GM08714 (cell line): ENCODE data around the gene SARDH.

ENCODE experiments used
- H3K4me3 ChIP-seq: fragments of 200-500 bp; sonication (Bioruptor generic); 2 replicates; pipeline ENCODE4 v1.5.1; 2014; ENCODE audit warnings: mild to moderate bottlenecking, low read length, inconsistent platforms
- ZNF274 ChIP-seq: IDR thresholded peaks from 2 replicates; pipeline ENCODE4 v1.6.1; 2012; ENCODE audit warnings: mild to moderate bottlenecking, low read depth, low read length

SARDH gene

DNA sequence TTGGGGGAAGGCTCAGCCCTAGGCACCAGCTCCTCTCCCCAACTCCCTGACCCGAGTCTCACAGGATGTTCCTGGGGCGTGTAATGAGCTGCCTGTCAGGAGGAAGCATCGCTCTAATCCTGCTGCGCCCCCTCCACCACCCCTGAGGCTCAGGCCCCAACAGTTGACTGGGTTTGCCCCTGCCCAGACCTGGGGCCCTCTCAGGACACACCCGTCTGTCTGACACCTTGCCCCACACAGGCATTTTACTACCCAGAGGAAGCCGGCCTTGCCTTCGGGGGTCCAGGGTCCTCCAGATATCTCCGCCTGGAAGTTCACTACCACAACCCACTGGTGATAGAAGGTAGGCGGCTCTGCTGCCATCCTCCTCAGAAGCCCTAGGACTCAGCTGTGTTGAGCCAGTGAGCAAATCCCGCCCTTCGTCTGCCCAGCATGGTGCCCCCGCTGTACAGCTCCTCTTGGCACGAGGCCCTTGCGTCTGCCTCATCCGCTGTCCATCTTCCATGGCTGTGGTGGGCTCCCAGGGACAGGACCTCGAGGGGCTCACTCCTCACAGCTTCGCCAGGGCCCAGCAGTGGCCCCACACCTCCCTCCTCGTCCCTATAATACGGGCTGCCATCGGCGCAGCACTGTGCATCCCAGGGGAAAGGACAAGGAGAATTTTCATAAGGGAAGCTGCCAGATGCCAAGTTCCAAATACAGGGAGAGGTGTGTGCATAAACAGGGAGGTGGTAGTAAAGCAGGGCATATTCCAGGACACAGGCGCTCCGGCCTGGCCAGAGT is 94.0 kb downstream of the SARDH start:
- H3K4me3 ChIP-seq, result no peak overlapping the region
- TF ChIP-seq ZNF274, result no peak

DNA sequence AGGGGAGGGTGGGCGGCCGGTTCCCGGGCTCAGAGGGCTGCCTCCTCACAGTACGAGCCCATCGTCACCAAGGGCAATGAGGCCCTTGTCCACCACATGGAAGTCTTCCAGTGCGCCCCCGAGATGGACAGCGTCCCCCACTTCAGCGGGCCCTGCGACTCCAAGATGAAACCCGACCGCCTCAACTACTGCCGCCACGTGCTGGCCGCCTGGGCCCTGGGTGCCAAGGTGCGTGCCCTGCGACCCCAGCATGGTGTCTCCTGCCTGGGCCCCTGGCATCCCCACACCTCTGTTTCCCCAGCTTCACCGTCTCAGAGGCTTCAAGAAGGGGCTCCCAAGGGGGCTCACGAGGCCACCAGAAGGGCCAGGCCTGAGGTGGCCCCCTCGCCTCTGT is 94.8 kb downstream of the SARDH start:
- H3K4me3 ChIP-seq, result no peak overlapping the region

DNA sequence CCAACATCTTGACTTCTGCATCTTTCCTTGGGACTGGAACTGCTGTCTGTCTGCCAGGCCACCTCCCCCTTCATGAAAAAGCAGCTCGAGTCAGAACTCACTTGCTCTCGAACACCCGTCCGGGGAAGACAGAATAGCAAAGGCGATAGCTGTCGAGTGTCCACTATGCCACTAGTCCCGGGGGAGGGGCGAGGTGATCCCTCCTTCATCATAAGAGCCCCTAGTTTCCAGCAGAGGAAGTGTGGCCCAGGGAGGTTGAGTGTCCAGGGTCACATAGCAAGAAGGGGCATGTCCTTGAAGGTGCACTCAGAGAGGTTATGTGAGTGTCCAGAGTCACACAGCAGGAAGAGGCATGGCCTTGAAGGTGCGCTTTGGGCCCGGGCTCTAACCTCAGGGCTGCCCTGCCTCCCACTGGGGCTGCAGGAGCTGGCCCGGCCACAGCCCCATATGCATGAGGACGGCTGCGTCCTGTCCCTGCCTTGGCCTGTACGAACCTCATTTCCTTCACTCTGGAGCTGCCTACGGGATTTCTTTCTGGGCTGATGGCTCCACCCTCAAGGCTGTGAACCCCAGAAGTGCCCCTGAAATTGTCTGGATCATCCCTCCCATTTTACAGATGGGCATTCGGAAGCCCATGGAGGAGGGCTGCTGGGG is 95.3 kb downstream of the SARDH start:
- no peak overlapping the region for H3K4me3 ChIP-seq
- no peak for TF ChIP-seq ZNF274

More for the DNA sequence above, 94.8 kb downstream of the SARDH start:
- no peak for TF ChIP-seq ZNF274

DNA sequence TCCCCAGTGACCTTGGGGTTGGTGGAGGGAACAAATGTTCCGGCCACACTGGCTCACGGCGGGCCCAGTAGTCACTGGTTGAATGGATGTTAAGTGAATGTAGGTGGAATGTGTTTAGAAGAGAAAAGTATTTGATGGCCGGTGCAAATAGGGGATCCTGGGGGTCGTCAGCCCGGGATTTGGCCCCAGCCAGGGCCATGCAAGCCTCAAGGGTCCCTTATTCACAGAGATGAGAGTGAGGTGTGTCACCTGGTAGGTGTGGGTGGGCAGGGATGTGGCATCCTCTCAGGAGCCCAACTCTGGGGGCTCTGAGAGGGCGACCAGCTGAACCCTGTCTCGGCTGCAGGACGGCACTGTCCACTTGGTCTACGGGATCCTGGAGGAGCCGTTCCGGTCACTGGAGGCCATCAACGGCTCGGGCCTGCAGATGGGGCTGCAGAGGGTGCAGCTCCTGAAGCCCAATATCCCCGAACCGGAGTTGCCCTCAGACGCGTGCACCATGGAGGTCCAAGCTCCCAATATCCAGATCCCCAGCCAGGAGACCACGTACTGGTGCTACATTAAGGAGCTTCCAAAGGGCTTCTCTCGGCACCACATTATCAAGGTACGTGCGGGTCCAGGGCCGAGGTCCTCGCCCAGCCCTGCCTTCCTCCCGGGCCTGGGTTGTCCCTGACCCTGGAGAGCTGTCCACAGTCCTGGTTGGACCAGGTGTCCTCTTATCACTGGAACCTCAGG is 96.1 kb downstream of the SARDH start:
- no peak for TF ChIP-seq ZNF274
- no peak overlapping the region for H3K4me3 ChIP-seq

DNA sequence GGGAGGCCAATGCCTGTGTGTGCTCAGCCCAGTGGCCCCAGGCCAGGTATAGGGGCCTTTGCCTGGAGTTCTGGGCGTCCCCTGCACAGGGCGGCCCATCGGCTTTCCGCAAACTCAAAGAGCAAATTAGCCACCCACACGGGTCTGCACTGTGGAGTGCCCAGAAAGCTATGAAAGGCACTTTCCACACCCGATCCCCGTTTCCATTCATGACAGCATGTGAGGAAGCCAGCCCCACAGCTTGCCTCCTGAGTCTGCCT is 96.8 kb downstream of the SARDH start:
- no peak for TF ChIP-seq ZNF274
- H3K4me3 ChIP-seq, result no peak overlapping the region

DNA sequence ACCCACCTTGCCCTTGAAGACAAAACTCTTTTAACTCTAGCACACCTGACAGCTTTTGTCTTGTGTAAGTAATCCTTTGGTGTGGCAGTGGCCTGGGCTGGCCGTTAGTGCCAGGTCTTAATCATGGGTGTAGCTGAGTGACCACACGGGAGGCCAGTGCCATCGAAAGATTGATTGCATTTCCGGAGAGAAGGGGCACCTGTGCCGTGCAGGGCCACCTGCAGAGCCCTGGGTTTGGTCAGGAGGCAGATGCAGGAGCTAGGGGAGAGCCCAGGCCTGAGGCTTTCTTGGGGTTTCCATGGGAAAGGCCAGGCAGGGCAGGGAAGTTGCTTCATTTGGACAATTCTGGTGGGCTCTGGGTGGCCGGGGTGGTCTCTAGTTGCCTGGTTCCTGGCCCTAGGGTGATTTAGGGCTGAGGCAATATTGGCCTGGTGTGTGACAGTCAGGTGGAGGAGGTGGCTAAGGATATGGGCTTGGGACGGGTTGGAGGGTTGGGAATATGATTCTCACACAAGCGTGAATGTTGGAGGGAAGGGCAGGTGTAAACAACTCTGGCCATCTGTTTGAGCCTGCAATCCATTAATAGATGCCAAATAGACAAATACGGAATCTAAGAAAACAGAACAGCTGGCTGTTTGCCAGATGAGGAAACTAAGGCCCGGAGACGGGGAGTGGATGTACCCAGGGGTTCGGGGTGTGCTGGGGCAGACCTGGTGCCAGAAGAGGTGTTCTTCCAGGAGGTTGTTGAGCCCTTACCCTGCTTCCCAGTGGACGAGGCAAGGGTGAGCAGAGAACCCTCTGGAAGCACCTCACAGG is 97.4 kb downstream of the SARDH start:
- no peak for TF ChIP-seq ZNF274
- H3K4me3 ChIP-seq, result no peak overlapping the region

DNA sequence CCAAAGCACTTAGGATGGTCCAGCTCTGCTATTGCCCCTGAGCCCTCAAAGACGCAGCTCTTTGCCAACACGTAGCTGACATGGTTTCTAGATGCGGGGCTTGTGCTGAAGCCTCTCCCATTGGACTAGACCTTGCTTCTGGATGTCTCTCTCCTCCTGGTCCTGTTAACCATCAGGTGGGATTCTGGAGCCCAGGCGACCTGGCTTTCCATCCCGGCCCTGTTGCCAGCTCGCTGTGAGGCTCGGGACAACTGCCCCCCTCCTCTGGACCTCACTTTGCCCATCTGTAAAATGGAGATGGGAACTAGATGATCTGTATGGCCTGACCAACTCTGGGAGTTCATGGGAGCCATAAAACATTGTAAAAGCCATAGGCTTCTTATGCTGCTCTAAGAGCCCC is 98.0 kb downstream of the SARDH start:
- no peak for TF ChIP-seq ZNF274
- H3K4me3 ChIP-seq, result no peak overlapping the region

DNA sequence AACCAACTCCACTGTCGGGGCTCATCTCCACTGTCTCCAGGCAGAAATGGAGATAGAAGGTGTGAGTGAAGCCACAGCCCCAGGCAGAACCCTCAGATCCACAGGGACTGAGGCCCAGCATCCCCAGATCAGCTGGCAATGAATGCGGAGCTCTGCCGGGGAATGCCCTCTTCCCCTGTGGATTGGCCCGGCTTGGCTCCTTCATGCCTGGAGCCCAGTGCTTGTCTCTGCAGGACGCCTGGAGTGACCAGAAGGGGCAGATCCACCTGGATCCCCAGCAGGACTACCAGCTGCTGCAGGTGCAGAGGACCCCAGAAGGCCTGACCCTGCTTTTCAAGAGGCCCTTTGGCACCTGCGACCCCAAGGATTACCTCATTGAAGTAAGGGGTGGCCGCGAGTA is 98.5 kb downstream of the SARDH start:
- H3K4me3 ChIP-seq, result no peak overlapping the region
- TF ChIP-seq ZNF274, result no peak

DNA sequence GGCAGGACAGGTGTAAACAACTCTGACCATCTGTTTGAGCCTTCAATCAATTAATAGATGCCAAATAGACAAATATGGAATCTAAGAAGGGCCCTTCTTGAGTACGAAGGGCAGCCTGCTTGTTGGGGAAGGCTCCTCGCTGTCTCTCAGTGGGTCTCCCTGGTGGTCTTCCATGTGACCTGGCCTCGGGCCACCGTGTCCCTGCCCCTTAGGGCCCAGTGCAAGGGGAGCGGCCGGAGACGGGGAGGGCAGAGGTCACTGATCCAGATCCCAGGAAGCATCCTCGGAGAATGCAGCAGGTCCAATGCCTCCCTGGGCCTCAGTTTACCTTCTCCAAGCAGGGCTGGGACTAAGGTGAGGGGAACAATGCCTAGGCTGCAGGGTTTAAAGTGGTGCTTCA is 99.4 kb downstream of the SARDH start:
- H3K4me3 ChIP-seq, result no peak overlapping the region
- no peak for TF ChIP-seq ZNF274

DNA sequence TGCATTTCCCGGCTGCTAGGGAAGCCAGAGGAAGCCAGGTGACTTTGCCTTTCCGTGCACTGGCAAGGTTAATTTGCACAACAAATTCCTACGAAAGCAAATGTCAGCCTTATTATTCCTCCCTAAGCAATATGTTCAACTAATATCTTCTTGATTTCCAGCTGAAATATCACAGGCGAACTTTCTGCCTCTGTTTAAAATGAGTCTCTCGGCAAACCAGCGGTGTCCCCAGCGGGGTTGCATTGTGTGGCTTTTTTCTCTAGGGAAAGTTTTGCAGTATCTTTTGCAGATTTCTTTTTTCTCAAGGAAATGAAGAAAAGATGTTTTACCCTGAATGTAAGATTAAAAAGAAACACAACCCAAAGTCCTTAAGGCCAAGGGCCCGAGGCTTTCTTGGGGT is 100.1 kb downstream of the SARDH start:
- TF ChIP-seq ZNF274, result no peak
- no peak overlapping the region for H3K4me3 ChIP-seq

DNA sequence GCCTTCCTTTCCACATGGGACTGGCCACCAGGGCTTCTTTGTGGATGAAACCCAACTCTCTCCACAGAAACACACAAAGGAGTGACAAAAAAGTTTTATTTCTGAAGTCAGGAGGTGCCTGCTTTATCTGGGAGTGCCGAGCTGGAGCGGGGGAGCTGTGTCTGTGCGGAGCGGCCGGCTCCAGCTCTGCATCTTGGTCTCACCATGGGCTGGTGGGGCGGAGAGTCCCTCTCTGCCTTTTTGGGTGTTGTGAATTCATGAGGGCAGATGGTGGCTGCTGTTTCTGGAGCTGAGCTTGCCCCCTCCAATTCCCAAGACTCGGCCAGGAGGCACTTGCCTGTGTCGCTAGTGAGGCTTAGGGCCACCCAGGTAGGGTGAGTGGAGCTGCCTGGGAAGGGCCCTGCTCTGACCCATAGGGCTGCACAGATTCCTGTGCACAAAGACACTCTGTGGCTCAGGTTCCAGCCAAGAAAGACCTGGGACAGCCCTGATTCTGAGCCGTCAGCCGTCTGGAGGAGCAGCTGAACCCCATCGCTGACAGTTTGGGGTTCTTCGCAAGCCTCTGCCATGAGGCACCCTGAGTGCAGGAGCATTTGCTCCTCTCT is 100.6 kb downstream of the SARDH start:
- H3K4me3 ChIP-seq, result no peak overlapping the region
- TF ChIP-seq ZNF274, result no peak

DNA sequence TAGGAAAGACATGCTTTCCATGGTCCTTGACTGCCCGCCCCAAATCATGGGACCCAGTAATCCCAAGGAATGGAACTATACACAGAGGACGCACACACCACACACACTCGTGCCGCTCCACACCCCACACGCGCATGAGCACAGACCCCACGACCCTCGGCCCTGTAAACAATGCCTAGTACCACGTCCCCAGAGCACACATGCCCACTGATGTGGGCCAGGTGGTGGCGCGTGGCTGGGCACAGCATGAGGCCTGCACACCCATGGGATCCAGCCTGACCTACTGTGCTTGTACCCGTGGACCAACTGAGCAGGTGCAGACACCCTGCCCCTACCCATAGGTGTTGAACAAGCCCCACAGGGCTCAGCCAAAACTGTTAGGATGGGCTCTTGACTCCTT is 101.2 kb downstream of the SARDH start:
- no peak for TF ChIP-seq ZNF274
- no peak overlapping the region for H3K4me3 ChIP-seq

DNA sequence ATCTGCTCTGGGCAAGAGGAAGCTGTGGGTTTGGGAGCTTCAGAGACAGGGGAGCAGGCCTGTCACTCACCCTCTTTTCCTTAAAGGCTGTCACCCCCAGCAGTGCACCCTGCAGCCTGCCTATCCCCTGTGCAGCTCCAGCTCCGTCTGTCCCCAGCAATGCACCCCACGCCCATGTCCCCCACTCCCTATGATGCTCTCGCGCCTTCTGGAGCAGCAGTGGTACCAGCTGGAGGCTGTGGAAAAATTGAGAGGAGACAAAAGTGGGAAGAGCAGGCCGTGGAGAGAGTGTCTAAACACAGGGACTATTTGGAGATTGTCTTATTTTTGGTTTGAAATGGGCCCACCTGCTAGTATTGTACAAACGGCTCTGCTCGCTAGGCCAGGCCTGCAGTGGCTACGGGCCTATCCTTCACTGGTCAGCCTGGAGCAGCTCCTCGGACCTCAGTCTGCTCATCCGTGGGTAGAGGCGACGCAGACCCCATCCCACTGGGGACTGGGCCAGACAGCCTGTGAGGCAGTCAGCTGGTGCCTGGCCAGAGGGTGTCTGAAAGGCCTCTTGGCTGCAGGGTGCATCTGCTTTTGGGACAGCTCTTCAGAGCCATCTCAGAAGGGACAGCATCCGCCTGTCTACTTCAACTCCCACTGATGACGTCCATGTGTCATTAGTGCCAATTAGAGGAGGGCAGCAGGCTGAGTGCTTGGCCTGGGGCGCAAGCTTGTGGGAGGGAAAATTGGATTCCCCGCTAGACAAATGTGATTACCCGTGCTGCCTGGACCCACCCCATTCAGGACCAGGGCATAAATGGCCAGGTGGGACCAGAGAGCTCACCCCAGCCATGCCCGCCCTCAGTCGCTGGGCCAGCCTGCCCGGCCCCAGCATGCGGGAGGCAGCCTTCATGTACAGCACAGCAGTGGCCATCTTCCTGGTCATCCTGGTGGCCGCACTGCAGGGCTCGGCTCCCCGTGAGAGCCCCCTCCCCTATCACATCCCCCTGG is 102.3 kb downstream of the SARDH start, which contains the start of gene DBH:
DBH (plus strand) TSS at position 831 of the 999 bp plus-strand sequence; CDS start at position 840, 9 bp downstream.
- no peak within 1 kb of the TSS for H3K4me3 ChIP-seq
- TF ChIP-seq ZNF274, result no peak

DNA sequence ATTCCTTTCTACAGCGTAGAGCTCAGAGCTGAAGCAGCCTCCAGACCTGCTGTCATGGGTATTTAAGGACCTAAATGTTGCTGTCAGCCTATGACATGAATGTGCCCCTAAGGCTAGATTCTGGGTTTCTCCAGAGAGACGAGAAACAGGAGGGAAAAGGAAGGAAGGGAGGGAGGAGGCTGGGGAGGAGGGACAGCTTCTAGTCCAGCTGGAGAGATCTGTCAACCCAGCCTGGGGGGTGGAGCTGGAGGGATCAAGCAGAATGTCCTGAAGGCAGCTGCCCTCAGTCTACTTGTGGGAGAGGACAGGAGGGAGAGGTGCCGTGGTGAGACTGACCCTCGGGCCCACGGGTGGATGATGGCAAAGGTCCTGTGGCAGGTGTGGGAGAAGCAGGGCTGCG is 103.1 kb downstream of the SARDH start:
- no peak for TF ChIP-seq ZNF274
- H3K4me3 ChIP-seq, result no peak overlapping the region
